ENCODE data around the gene FAM9B.
A peak's percentile ranks its signal among the peaks of the same experiment; 100 is the strongest.
"Not testable (repeated sequence)": the region's sequence is repeated elsewhere in the genome, so short reads cannot be mapped to it uniquely, and the experiment has no call there.

FAM9B gene

GRCh38 chrX:9033989-9034388, at the start of gene FAM9B:
Gene FAM9B (minus strand): TSS chrX:9034127. CDS start chrX:9032986, 1,141 bp downstream.
- DNase-seq (ENCODE audit: low read depth in 2 of 2): no peak

GRCh38 chrX:9081271-9081670, 47.3 kb upstream of the FAM9B start:
- DNase-seq (ENCODE audit: low read depth in 2 of 2): no peak

- no peak for DNase-seq (ENCODE audit: low read depth in 2 of 2)
Observed at GRCh38 chrX:9074326-9074725, 40.4 kb upstream of the FAM9B start.

GRCh38 chrX:9072281-9072680, 38.4 kb upstream of the FAM9B start:
- no peak for DNase-seq (ENCODE audit: low read depth in 2 of 2)

DNA sequence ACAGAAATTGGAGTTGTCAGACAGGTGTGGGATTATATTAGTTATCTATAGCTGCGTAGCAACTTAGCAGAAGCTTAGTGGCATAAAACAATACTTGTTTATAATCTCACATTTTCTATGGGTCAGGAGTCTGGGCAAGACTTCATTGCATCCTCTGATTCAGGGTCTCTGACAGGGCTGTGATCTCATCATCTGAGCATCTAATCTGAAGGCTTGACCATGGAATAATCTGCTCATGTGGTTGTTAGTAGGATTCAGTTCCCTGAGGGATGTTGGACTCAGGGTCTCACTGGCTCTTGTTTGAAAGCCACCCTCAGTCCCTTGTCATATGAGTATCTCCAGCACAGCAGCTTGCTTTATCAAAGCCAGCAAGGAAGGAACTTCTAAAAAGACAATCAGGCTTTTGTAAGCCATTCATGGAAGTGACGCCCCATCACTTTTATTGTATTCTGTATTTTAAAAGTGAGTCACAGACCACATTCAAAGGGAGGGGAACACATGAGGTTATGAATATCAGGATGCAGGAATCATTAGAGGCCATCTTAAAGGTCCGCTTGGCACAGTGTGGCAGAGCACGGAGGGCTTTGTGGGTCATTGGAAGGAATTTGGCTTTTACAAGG, 37.2 kb upstream of the FAM9B start:
- no peak for DNase-seq (ENCODE audit: low read depth in 2 of 2)

- DNase-seq (ENCODE audit: low read depth in 2 of 2): no peak
Observed at GRCh38 chrX:9069573-9069972, 35.6 kb upstream of the FAM9B start.

DNA sequence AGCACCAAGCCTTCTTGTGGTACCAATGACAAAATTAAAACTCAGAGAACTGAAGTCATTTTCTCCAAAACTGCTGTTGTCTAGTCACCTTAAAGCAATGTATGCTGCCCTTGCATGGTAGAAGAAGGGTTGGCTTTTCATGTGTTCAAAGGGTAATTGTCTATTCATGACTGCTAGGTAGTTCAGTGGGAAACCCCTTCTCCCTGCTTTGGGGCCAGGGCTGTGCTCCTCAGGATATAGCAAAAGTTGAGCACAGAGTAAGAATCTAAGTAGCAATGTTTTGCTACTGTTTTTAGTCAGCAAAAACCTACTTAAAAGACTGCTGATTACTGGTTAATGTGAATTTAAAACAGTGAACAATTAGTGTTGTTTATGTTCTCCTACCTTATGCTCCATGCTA, 30.8 kb upstream of the FAM9B start:
- no peak for DNase-seq (ENCODE audit: low read depth in 2 of 2)

- no peak for DNase-seq (ENCODE audit: low read depth in 2 of 2)
Observed at GRCh38 chrX:9062641-9063040, 28.7 kb upstream of the FAM9B start.

DNA sequence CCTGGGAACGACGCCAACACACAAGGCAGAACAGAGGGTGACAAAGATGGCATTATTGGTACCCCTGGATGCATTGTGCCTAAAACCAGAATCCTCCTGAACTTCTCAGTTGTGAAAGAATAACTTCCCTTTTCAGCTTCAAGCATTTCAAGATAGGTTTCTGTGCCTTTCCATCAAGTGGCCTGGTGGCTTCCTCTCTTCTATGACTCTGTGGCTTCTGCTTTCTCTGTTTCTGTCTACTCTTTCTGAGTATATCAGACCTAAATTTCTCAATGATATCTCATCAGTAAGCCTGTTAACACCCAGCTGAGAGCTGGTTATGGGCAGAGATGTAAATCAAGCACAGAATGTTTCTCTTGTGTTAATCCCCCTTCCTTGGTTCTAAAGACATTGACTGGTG, 21.4 kb upstream of the FAM9B start:
- DNase-seq (ENCODE audit: low read depth in 2 of 2): no peak

DNA sequence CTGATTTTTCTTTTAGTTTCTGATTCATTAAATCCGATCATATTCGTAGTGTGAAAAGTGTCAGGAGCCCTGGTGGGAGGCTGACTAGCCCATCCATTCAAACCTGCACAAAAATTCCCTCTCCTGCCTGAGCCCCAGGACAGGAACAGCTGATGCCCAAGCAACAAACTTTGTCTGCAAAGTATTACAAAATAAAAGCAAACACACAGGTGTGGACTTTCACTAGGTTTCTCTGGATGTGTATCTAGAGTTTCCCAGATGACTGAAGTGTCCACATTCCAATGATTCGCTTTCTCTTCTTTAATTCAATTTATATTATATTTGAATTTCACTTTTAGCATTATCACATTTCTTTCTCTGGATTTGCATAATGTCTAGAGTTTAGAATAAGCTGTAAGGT, 18.2 kb upstream of the FAM9B start:
- no peak for DNase-seq (ENCODE audit: low read depth in 2 of 2)

DNA sequence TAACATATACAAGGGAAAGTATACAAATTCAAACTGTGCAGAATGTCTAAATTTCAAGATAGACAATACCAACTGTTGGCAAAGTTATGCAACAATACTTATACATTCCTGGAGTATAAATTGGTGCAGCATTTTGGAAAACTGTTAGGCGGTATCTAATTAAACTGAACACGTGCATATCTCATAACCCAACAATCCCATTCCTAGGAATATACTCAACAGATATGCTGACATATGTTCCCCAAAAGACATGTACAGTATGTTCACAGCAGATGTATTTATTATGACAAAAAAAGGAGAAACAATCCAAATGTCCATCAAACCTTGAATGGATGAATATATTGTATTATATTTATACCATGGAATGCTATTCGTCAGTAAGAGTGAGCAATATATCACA, 16.4 kb upstream of the FAM9B start:
- no peak for DNase-seq (ENCODE audit: low read depth in 2 of 2)

GRCh38 chrX:9048801-9049200, 14.9 kb upstream of the FAM9B start:
- DNase-seq (ENCODE audit: low read depth in 2 of 2): no peak

DNA sequence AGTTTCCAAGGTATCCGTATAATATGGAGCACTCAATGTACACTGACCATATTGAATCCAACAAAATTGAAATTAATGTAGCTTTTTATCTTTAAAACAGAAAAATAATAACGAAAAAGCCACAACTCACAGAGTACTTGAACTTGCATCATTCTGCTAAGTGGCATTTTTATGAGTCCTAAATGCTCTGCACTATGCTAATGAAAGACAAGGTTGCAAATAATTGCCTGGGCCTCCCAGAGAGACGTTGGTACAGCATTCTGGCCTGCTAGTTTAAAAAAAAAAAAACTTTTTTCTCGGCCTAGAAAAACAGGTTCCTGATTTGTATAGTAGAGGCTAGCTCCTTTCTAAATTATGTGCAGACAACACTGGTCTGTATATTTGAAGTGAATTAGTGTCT, 4.3 kb upstream of the FAM9B start:
- DNase-seq (ENCODE audit: low read depth in 2 of 2): no peak

GRCh38 chrX:9037296-9037695, 3.4 kb upstream of the FAM9B start:
- DNase-seq (ENCODE audit: low read depth in 2 of 2): no peak

DNA sequence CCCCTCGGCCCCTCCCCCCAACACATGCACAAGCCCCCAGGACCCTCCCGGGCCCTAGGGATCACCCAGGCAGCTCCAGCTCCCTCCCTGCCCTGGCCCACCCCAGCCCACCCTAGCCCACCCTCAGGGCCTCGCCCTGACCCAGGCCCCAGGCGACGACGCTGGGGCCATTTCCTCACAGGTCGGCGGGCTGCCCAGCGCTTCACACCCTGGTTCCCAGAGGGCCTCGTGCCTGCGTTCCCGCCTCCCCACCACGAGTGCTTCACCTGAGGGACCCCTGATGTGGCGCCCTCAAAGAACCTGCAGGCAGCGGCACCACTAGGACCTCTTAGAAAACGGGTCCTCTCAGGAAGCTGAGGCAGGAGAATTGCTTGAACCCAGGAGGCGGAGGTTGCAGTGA, 341 bp downstream of the FAM9B start:
- DNase-seq (ENCODE audit: low read depth in 2 of 2): no peak

- no peak for DNase-seq (ENCODE audit: low read depth in 2 of 2)
Observed at GRCh38 chrX:9033179-9033578, 748 bp downstream of the FAM9B start.

- DNase-seq (ENCODE audit: low read depth in 2 of 2): no peak
Observed at GRCh38 chrX:9023293-9023692, 10.6 kb downstream of the FAM9B start.

GRCh38 chrX:9019151-9019550, 14.8 kb downstream of the FAM9B start:
- no peak for DNase-seq (ENCODE audit: low read depth in 2 of 2)

GRCh38 chrX:9018332-9018731, 15.6 kb downstream of the FAM9B start:
- DNase-seq (ENCODE audit: low read depth in 2 of 2): not testable (repeated sequence)

- DNase-seq (ENCODE audit: low read depth in 2 of 2): no peak
Observed at GRCh38 chrX:9003041-9003440, 30.9 kb downstream of the FAM9B start.

GRCh38 chrX:8988446-8988845, 45.5 kb downstream of the FAM9B start:
- DNase-seq (ENCODE audit: low read depth in 2 of 2): no peak

DNA sequence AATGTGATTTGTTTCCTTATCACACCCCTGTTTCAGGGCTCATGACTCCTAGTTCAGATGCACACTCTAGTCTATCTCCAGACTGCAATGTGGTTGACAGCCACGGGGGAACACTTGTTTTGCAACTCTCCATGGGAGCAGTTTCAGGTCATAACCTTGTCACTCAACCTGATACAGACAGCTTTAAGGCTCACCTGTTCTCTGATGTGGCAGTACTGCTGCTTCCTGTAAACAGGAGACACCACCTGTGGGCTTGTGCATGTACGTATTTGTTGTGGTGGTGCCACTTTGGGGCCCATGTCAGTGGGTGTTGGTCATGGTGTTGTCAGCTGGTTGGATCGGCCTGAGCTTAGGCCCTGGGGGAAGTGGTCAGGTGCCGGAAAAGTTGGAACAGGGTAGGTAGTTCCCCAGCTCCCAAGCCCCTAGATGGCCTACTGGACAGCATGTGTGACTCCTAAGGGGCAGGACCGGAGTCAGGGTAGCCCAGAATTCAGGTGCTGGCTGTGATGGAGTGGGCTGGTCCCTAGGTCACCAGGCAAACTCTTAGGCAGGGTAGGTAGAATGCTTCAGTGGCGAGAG, 46.2 kb downstream of the FAM9B start:
- peak in 1 of 2 donors; percentile 3 for DNase-seq (ENCODE audit: low read depth in 2 of 2)

- no peak for DNase-seq (ENCODE audit: low read depth in 2 of 2)
Observed at GRCh38 chrX:8984231-8984630, 49.7 kb downstream of the FAM9B start.

- DNase-seq (ENCODE audit: low read depth in 2 of 2): no peak
Observed at GRCh38 chrX:8981723-8982122, 52.2 kb downstream of the FAM9B start.
